ENCODE data around the gene SAC3D1. TPM values are rescaled to one million over a fixed set of nuclear protein-coding genes. Genes with fewer than 3 reads are reported as not detected.
A peak's percentile ranks its signal among the peaks of the same experiment; 100 is the strongest.

Gene SAC3D1
- polyA plus RNA-seq (2012; rRNA removed) = 13.1 and 22.5 TPM in 2 replicates
- 12.8 and 17.6 TPM in 2 replicates for polyA plus RNA-seq (2012; cell fraction: cytosol; rRNA removed)
- 14.0 and 30.2 TPM in 2 replicates for polyA plus RNA-seq (2012; cell fraction: nucleus; rRNA removed)

- ChIA-PET POLR2A (interaction anchor here (0.6 to 1.3 kb wide), 3 partner anchors 14 to 629 kb away, joined by 3 to 5 read pairs (median 3); partner anchors contain the start of gene SNX15), CTCF (interaction anchor here (0.7 to 3.2 kb wide), 7 partner anchors 8 to 71 kb away, joined by 3 to 35 read pairs (median 5); partner anchors contain the start of genes ARL2, SNX15 and TM7SF2)
- peak within 1 kb of the TSS; percentile 76 to 81 for H3K4me3 ChIP-seq (ENCODE audit: low read depth in 2 of 2, low read length in 1 of 2)
- peaks cover 12% of the 10 kb centered on the region for H3F3A ChIP-seq (replicated peaks; ENCODE audit: insufficient read depth)
- peaks cover 30% of the 10 kb centered on the region for H3K79me2 ChIP-seq (ENCODE audit: insufficient read depth)
- peak within 1 kb of the TSS; percentile 80 to 91 for H3K27ac ChIP-seq (ENCODE audit: low read depth in 2 of 2, low read length in 1 of 2)
- peaks cover 5 to 7% of the 10 kb centered on the region in 2 experiments; a peak in 2 of 4 replicates for H3K4me1 ChIP-seq (ENCODE audit: control insufficient read depth in 1 of 2, insufficient read depth in 2 of 2, low read depth in 1 of 2, low read length in 1 of 2)
- H3K9ac ChIP-seq = peak within 1 kb of the TSS; percentile 70; the same call in 1 of the 2 replicates
- H3K27me3 ChIP-seq (ENCODE audit: insufficient read depth) = no peaks in the 10 kb centered on the region
- H4K20me1 ChIP-seq (ENCODE audit: insufficient read depth) = no peaks in the 10 kb centered on the region
- DNase-seq = peak; percentile 96
- TF ChIP-seq RAD21 (IDR thresholded peaks at IDR 0.05; ENCODE audit: low read length) = no peak
- TF ChIP-seq RCOR1 (IDR thresholded peaks at IDR 0.05; ENCODE audit: low read length) = no peak
- peak; percentile 12 for TF ChIP-seq CHD2 (IDR thresholded peaks at IDR 0.05; ENCODE audit: low read length, partially characterized antibody)
- TF ChIP-seq MAX (IDR thresholded peaks at IDR 0.05; ENCODE audit: low read depth) = peak; percentile 90
- no peak for TF ChIP-seq NFIC (IDR thresholded peaks at IDR 0.05; ENCODE audit: borderline replicate concordance)
- TF ChIP-seq POLR2AphosphoS5 (IDR thresholded peaks at IDR 0.05; ENCODE audit: low read depth, low read length) = peak; percentile 68
- TF ChIP-seq SIN3A (IDR thresholded peaks at IDR 0.05; ENCODE audit: borderline replicate concordance, low read depth, low read length) = 0 out of 2 replicates have a peak, but pooled peaks have one; percentile 46
- TF ChIP-seq, protein P1, sequence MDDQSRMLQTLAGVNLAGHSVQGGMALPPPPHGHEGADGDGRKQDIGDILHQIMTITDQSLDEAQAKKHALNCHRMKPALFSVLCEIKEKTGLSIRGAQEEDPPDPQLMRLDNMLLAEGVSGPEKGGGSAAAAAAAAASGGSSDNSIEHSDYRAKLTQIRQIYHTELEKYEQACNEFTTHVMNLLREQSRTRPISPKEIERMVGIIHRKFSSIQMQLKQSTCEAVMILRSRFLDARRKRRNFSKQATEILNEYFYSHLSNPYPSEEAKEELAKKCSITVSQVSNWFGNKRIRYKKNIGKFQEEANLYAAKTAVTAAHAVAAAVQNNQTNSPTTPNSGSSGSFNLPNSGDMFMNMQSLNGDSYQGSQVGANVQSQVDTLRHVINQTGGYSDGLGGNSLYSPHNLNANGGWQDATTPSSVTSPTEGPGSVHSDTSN (IDR thresholded peaks at IDR 0.05) = peak; percentile 8; the same call in 1 of the 2 replicates
- TF ChIP-seq MXI1 (IDR thresholded peaks at IDR 0.05; ENCODE audit: low read depth, low read length) = no peak
- WGBS (ENCODE audit: low lambda C conversion rate) = 2% methylated on average over 46 of the region's 91 CpGs
- peaks cover 8 to 26% of the 10 kb centered on the region in 2 experiments for H3K36me3 ChIP-seq (replicated peaks in 1 of 2; ENCODE audit: control insufficient read depth in 1 of 2, insufficient read depth in 2 of 2, low read length in 1 of 2)
- peak within 1 kb of the TSS; percentile 86 for H2AFZ ChIP-seq (ENCODE audit: low read depth)
- no peaks in the 10 kb centered on the region for H3K9me2 ChIP-seq
- H3K4me2 ChIP-seq = peak within 1 kb of the TSS; percentile 93
- no peaks in the 10 kb centered on the region for H3K9me3 ChIP-seq
Observed at GRCh38 chr11:65040847-65041622, at the start of gene SAC3D1. TSS of gene SAC3D1 (plus strand) at chr11:65041210. CDS start at chr11:65041293, 83 bp downstream.

DNA sequence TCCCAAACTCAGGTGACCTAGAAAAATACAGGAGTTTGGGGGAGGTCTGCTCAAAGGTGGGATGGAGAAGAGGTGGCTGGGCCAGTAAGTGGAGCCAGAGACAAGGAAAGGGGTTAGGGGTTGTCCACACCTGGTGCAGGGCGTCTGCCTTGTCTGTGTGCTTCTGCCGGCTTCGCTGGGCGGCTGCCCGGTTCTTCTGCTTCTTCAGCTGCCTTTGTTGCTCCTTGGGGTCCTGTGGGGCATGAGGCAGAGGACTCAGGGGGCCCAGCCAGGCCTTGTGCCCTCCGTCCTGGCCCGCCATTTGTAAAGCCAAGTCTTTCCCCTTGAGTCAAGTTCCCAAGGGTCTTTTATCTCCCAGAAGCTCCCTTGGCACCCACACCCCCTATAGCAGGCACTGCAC lies 46.7 kb upstream of the SAC3D1 start:
- no peak for DNase-seq
- WGBS (ENCODE audit: low lambda C conversion rate) = 70% methylated on average over 3 of the region's 7 CpGs
- Histone ChIP-seq H3K4me1 (ENCODE audit: control insufficient read depth in 1 of 2, insufficient read depth in 2 of 2, low read depth in 1 of 2, low read length in 1 of 2) (peaks cover 0 to 6% of the 10 kb centered on the region in 2 experiments; a peak in 1 of 4 replicates), H3K79me2 (ENCODE audit: insufficient read depth) (no peaks in the 10 kb centered on the region), H3K4me3 (ENCODE audit: low read depth in 2 of 2, low read length in 1 of 2) (no peak overlapping the region), H3K9ac (no peak overlapping the region), H3K27ac (ENCODE audit: low read depth in 2 of 2, low read length in 1 of 2) (no peak overlapping the region), H3K9me3 (no peaks in the 10 kb centered on the region), H4K20me1 (ENCODE audit: insufficient read depth) (no peaks in the 10 kb centered on the region), H3K4me2 (no peak overlapping the region), H2AFZ (ENCODE audit: low read depth) (no peak overlapping the region), H3K36me3 (replicated peaks in 1 of 2; ENCODE audit: control insufficient read depth in 1 of 2, insufficient read depth in 2 of 2, low read length in 1 of 2) (no peaks in the 10 kb centered on the region), H3K27me3 (ENCODE audit: insufficient read depth) (no peaks in the 10 kb centered on the region), H3F3A (replicated peaks; ENCODE audit: insufficient read depth) (no peaks in the 10 kb centered on the region), H3K9me2 (no peaks in the 10 kb centered on the region)
- ChIA-PET CTCF (interaction anchor here (1.7 kb wide), 1 partner anchor 20 kb away, joined by 6 read pairs; the partner anchor contains the start of gene ARL2), POLR2A (no interaction called here)
- TF ChIP-seq FOXJ3 (CRISPR knock-in tag; IDR thresholded peaks at IDR 0.05) (no peak), JUND (IDR thresholded peaks at IDR 0.05) (no peak), MAX (IDR thresholded peaks at IDR 0.05; ENCODE audit: low read depth) (no peak), POLR2AphosphoS5 (IDR thresholded peaks at IDR 0.05; ENCODE audit: low read depth, low read length) (no peak), EZH2phosphoT487 (IDR thresholded peaks at IDR 0.05; ENCODE audit: borderline replicate concordance, low read depth) (no peak), YY1 (IDR thresholded peaks at IDR 0.05; ENCODE audit: low read depth) (no peak), GATA2 (CRISPR knock-in tag; IDR thresholded peaks at IDR 0.05) (no peak), RCOR1 (IDR thresholded peaks at IDR 0.05; ENCODE audit: low read length) (no peak), TEAD4 (IDR thresholded peaks at IDR 0.05; ENCODE audit: borderline replicate concordance, insufficient read depth) (no peak), SIN3A (IDR thresholded peaks at IDR 0.05; ENCODE audit: borderline replicate concordance, low read depth, low read length) (no peak), MEF2A (IDR thresholded peaks at IDR 0.05; ENCODE audit: borderline replicate concordance, low read depth) (no peak), GABPA (IDR thresholded peaks at IDR 0.05; ENCODE audit: low read depth) (no peak)
- TF ChIP-seq, protein P2, sequence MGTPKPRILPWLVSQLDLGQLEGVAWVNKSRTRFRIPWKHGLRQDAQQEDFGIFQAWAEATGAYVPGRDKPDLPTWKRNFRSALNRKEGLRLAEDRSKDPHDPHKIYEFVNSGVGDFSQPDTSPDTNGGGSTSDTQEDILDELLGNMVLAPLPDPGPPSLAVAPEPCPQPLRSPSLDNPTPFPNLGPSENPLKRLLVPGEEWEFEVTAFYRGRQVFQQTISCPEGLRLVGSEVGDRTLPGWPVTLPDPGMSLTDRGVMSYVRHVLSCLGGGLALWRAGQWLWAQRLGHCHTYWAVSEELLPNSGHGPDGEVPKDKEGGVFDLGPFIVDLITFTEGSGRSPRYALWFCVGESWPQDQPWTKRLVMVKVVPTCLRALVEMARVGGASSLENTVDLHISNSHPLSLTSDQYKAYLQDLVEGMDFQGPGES (IDR thresholded peaks at IDR 0.05; ENCODE audit: low read depth, low read length) = no peak
- TF ChIP-seq, protein P3, sequence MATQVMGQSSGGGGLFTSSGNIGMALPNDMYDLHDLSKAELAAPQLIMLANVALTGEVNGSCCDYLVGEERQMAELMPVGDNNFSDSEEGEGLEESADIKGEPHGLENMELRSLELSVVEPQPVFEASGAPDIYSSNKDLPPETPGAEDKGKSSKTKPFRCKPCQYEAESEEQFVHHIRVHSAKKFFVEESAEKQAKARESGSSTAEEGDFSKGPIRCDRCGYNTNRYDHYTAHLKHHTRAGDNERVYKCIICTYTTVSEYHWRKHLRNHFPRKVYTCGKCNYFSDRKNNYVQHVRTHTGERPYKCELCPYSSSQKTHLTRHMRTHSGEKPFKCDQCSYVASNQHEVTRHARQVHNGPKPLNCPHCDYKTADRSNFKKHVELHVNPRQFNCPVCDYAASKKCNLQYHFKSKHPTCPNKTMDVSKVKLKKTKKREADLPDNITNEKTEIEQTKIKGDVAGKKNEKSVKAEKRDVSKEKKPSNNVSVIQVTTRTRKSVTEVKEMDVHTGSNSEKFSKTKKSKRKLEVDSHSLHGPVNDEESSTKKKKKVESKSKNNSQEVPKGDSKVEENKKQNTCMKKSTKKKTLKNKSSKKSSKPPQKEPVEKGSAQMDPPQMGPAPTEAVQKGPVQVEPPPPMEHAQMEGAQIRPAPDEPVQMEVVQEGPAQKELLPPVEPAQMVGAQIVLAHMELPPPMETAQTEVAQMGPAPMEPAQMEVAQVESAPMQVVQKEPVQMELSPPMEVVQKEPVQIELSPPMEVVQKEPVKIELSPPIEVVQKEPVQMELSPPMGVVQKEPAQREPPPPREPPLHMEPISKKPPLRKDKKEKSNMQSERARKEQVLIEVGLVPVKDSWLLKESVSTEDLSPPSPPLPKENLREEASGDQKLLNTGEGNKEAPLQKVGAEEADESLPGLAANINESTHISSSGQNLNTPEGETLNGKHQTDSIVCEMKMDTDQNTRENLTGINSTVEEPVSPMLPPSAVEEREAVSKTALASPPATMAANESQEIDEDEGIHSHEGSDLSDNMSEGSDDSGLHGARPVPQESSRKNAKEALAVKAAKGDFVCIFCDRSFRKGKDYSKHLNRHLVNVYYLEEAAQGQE (IDR thresholded peaks at IDR 0.05; ENCODE audit: low read depth, low read length) = no peak

All from SK-N-SH (cell line).